Measurements from ENCODE around the gene TSPEAR.

GRCh38 chr21:44656868-44657267 lies 54.5 kb downstream of the TSPEAR start:
- no peak for TF ChIP-seq CTCF (IDR thresholded peaks at IDR 0.05)
- no peak for TF ChIP-seq ZFX (IDR thresholded peaks at IDR 0.05; ENCODE audit: borderline replicate concordance)

All from 22Rv1 (cell line).